A549 (cell line): Measurements from ENCODE around the gene ITPKB. TPM values are rescaled to one million over a fixed set of nuclear protein-coding genes. Genes with fewer than 3 reads are reported as not detected.
A peak's percentile ranks its signal among the peaks of the same experiment; 100 is the strongest.

Experiments used
- ATAC-seq, 2 experiments: fragments of 200-7000 bp in 1 of 2; fragments of >200 bp in 1 of 2; cut with Nextera tagmentation in 1 of 2; cut with Tn5 transposase in 1 of 2; 3 replicates each; pipeline versions ENCODE4 v1.8.0 to v1.9.1; 2018 to 2020; ENCODE audit warnings: mild to moderate bottlenecking in 1 of 2, moderate library complexity in 1 of 2
- CTCF ChIA-PET: fragments of 300-600 bp; sonication (Branson Sonifier 250); formaldehyde crosslinking; extraction: SDS; loops from one replicate; lab custom pipeline; 2021; ENCODE audit warnings: antibody characterized with exemption, inconsistent platforms; lab: Yijun Ruan, JAX
- POLR2A ChIA-PET: fragments of 350-600 bp; formaldehyde crosslinking; extraction: SDS; loops from one replicate; lab custom pipeline; 2021; ENCODE audit warnings: antibody characterized with exemption, inconsistent platforms; lab: Yijun Ruan, JAX
- DNase-seq, 2 experiments: peaks; one replicate each; pipeline versions ENCODE4 v3.0.0 to v3.0.0-alpha.2; 2011 to 2016; ENCODE audit warnings: low read depth in 1 of 2, low spot score in 1 of 2
- FAIRE-seq: peaks from 2 replicates; lab custom pipeline; 2011; peaks lifted over from hg19 to GRCh38; lab: Jason Lieb, UNC
- H3K27ac ChIP-seq, 2 experiments: fragments of >200 bp; sonication (Bioruptor Twin); formaldehyde crosslinking; 3 replicates each; pipeline ENCODE4 v1.5.1; 2016 to 2017
- H3K4me1 ChIP-seq: fragments of >200 bp; sonication (Bioruptor Twin); formaldehyde crosslinking; 3 replicates; pipeline ENCODE4 v1.6.1; 2016
- H3K4me2 ChIP-seq: fragments of >200 bp; sonication (Bioruptor Twin); formaldehyde crosslinking; 3 replicates; pipeline ENCODE4 v1.6.1; 2016
- H3K4me3 ChIP-seq: fragments of >200 bp; sonication (Bioruptor Twin); formaldehyde crosslinking; 3 replicates; pipeline ENCODE4 v1.5.1; 2016
- H3K9me3 ChIP-seq: fragments of >200 bp; sonication (Bioruptor Twin); formaldehyde crosslinking; 3 replicates; pipeline ENCODE4 v1.6.1; 2016
- ATOH8 ChIP-seq: fragments of 250-450 bp; sonication (Bioruptor Pico); IDR thresholded peaks from 2 replicates; pipeline ENCODE4 v1.5.0; 2020; ENCODE audit warnings: low read depth, mild to moderate bottlenecking, moderate library complexity
- CBX2 ChIP-seq: fragments of 200-600 bp; sonication (generic); IDR thresholded peaks from 2 replicates; pipeline ENCODE4 v1.6.1; 2016; ENCODE audit warnings: low read depth, mild to moderate bottlenecking, borderline replicate concordance
- CBX8 ChIP-seq: fragments of 200-600 bp; sonication (generic); IDR thresholded peaks from 2 replicates; pipeline ENCODE4 v1.6.1; 2016
- CHD2 ChIP-seq: fragments of 150-350 bp; IDR thresholded peaks from 2 replicates; pipeline ENCODE4 v1.6.1; 2014; ENCODE audit warnings: low read length; ENCODE audit not compliant: partially characterized antibody
- CHD4 ChIP-seq: fragments of 200-600 bp; sonication (generic); IDR thresholded peaks from 2 replicates; pipeline ENCODE4 v1.6.1; 2016; ENCODE audit warnings: antibody characterized with exemption, mild to moderate bottlenecking, borderline replicate concordance
- E2F6 ChIP-seq: IDR thresholded peaks from 2 replicates; pipeline ENCODE4 v1.6.1; 2012; ENCODE audit warnings: low read depth, borderline replicate concordance
- EHF ChIP-seq: fragments of 250-450 bp; sonication (Bioruptor Pico); IDR thresholded peaks from 2 replicates; pipeline ENCODE4 v1.5.0; 2020; ENCODE audit warnings: mild to moderate bottlenecking
- EHMT2 ChIP-seq: fragments of 200-600 bp; sonication (generic); IDR thresholded peaks from 2 replicates; pipeline ENCODE4 v1.6.1; 2016; ENCODE audit warnings: antibody characterized with exemption, low read depth, mild to moderate bottlenecking, moderate library complexity
- GATA3 ChIP-seq: IDR thresholded peaks from 2 replicates; pipeline ENCODE4 v1.6.1; 2012; ENCODE audit warnings: borderline replicate concordance
- HMGXB4 ChIP-seq: fragments of 250-450 bp; sonication (Bioruptor Pico); IDR thresholded peaks from 2 replicates; pipeline ENCODE4 v1.5.0; 2021; ENCODE audit warnings: mild to moderate bottlenecking, moderate library complexity, borderline replicate concordance
- HOXB13 ChIP-seq: fragments of 250-450 bp; sonication (Bioruptor Pico); IDR thresholded peaks from 2 replicates; pipeline ENCODE4 v1.5.0; 2020; ENCODE audit warnings: low read depth, mild to moderate bottlenecking, moderate library complexity
- HOXB5 ChIP-seq: fragments of 250-450 bp; sonication (Bioruptor Pico); IDR thresholded peaks from 2 replicates; pipeline ENCODE4 v1.5.0; 2020; ENCODE audit warnings: mild to moderate bottlenecking, moderate library complexity
- JUN ChIP-seq, 2 experiments: fragments of >200 bp; sonication (Bioruptor Twin); formaldehyde crosslinking; IDR thresholded peaks; 2 replicates in 1 of 2; 3 replicates in 1 of 2; pipeline ENCODE4 v1.6.1; 2016 to 2017
- JUNB ChIP-seq: fragments of >200 bp; sonication (Bioruptor Twin); formaldehyde crosslinking; IDR thresholded peaks from 2 replicates; pipeline ENCODE4 v1.6.1; 2016
- KDM5A ChIP-seq: fragments of 200-600 bp; sonication (generic); IDR thresholded peaks from 2 replicates; pipeline ENCODE4 v1.6.1; 2016; ENCODE audit warnings: antibody characterized with exemption, mild to moderate bottlenecking
- MAFK ChIP-seq: fragments of 450-650 bp; IDR thresholded peaks from 2 replicates; pipeline ENCODE4 v1.6.1; 2014; ENCODE audit not compliant: partially characterized antibody
- MAX ChIP-seq: IDR thresholded peaks from 2 replicates; pipeline ENCODE4 v1.6.1; 2012
- MAZ ChIP-seq: fragments of 150-350 bp; IDR thresholded peaks from 2 replicates; pipeline ENCODE4 v1.6.1; 2014; ENCODE audit warnings: antibody characterized with exemption, low read depth, low read length, borderline replicate concordance
- MYC ChIP-seq: IDR thresholded peaks from 2 replicates; pipeline ENCODE4 v1.6.1; 2012; ENCODE audit warnings: mild to moderate bottlenecking, inconsistent platforms, low read length, improper control_type of control experiment, borderline replicate concordance
- NPAS2 ChIP-seq: fragments of 250-450 bp; sonication (Bioruptor Pico); IDR thresholded peaks from 2 replicates; pipeline ENCODE4 v1.8.0; 2022; ENCODE audit warnings: mild to moderate bottlenecking, moderate library complexity, borderline replicate concordance
- PBX3 ChIP-seq: IDR thresholded peaks from 2 replicates; pipeline ENCODE4 v1.6.1; 2012
- POLR2A ChIP-seq: IDR thresholded peaks from 2 replicates; pipeline ENCODE4 v1.6.1; 2012; ENCODE audit warnings: mild to moderate bottlenecking, low read length
- POLR2AphosphoS2 ChIP-seq: conservative IDR thresholded peaks from 2 replicates; pipeline ENCODE4 v1.6.1; 2012; ENCODE audit warnings: low read length, improper control_type of control experiment, inconsistent platforms
- RCOR1 ChIP-seq: fragments of 150-350 bp; IDR thresholded peaks from 2 replicates; pipeline ENCODE4 v1.6.1; 2014; ENCODE audit warnings: antibody characterized with exemption, low read length, low read depth
- RFX5 ChIP-seq: fragments of 450-650 bp; IDR thresholded peaks from 2 replicates; pipeline ENCODE4 v1.7.1; 2014; ENCODE audit warnings: antibody characterized with exemption, mild to moderate bottlenecking, moderate library complexity
- USF2 ChIP-seq: fragments of 450-650 bp; IDR thresholded peaks from 2 replicates; pipeline ENCODE4 v1.6.1; 2014; ENCODE audit warnings: antibody characterized with exemption
- ZC3H11A ChIP-seq: fragments of 450-650 bp; IDR thresholded peaks from 2 replicates; pipeline ENCODE4 v1.6.1; 2014; ENCODE audit warnings: antibody characterized with exemption, mild to moderate bottlenecking
- ZFP36 ChIP-seq: fragments of 450-650 bp; IDR thresholded peaks from 2 replicates; pipeline ENCODE4 v1.6.1; 2014; ENCODE audit warnings: borderline replicate concordance; ENCODE audit not compliant: partially characterized antibody
- WGBS: methylation state at CpG from one replicate; pipeline ENCODE4 v1.1.6; 2017; ENCODE audit errors: missing lambda C conversion rate; 5-methylcytosine and 5-hydroxymethylcytosine counted together
- polyA plus RNA-seq, 4 experiments: library from polyadenylated mRNA; depleted of rRNA in 3 of 4; stranded (reverse); fragments of >200 nt; fragmentation: RNase III in 1 of 4; extraction: RNeasy Plus Mini Kit Qiagen cat#74134 plus additional on column Dnase treatment in 1 of 4; gene quantifications; 2 replicates in 3 of 4; 3 replicates in 1 of 4; pipeline ENCODE4 v1.2.3, GENCODE V29; 2011 to 2017

ITPKB gene
- polyA plus RNA-seq, 2 of the 4 experiments (the other 2 are of a cell fraction), result 1.7 to 2.8 TPM

- H3K27ac ChIP-seq, result peak overlapping the region in 1 of 2 experiments; percentile 27; a peak in 2 of 6 replicates
- CTCF ChIA-PET, result interaction anchor here (1.1 kb wide), 1 partner anchor 245 kb away, joined by 3 read pairs; no protein-coding TSS in a partner anchor
- DNase-seq (no peak), ATAC-seq (no peak), FAIRE-seq (no peak)
- H3K4me2 ChIP-seq, result no peak overlapping the region
- H3K4me3 ChIP-seq, result no peak overlapping the region
- POLR2A ChIA-PET, result no interaction called here
- no peaks in the 10 kb centered on the region for H3K9me3 ChIP-seq
- peaks cover 30% of the 10 kb centered on the region for H3K4me1 ChIP-seq
- 65% methylated on average over 4 of the region's 4 CpGs for WGBS
- TF ChIP-seq POLR2AphosphoS2 (no peak), MAX (no peak), POLR2A (no peak), RFX5 (no peak), MYC (no peak), HOXB5 (CRISPR knock-in tag) (no peak), GATA3 (no peak), PBX3 (no peak), HMGXB4 (CRISPR knock-in tag) (no peak), MAFK (no peak), ZFP36 (no peak), JUN (IDR thresholded peaks at IDR 0.05) (no peak), EHF (CRISPR knock-in tag) (no peak), CHD4 (no peak), CBX2 (no peak), KDM5A (no peak), CHD2 (no peak), EHMT2 (no peak)
Measured at GRCh38 chr1:226762055-226762454, 23.0 kb upstream of the ITPKB start.

- no peak for FAIRE-seq
Measured at GRCh38 chr1:226761322-226761721, 22.2 kb upstream of the ITPKB start.

GRCh38 chr1:226754793-226755533, 15.9 kb upstream of the ITPKB start:
- CTCF ChIA-PET, result no interaction called here
- Histone ChIP-seq H3K4me2 (no peak overlapping the region), H3K4me3 (no peak overlapping the region), H3K4me1 (no peaks in the 10 kb centered on the region), H3K9me3 (no peaks in the 10 kb centered on the region), H3K27ac (no peak overlapping the region)
- WGBS, result 73% methylated on average over 9 of the region's 9 CpGs
- POLR2A ChIA-PET, result no interaction called here
- ATAC-seq, result no peak
- FAIRE-seq, result no peak
- no peak for DNase-seq
- no peak for TF ChIP-seq CBX8
- TF ChIP-seq E2F6, result no peak
- no peak for TF ChIP-seq NPAS2 (CRISPR knock-in tag)
- no peak for TF ChIP-seq JUNB
- no peak for TF ChIP-seq HOXB13 (CRISPR knock-in tag)
- TF ChIP-seq ATOH8, result no peak
- no peak for TF ChIP-seq MAZ
- no peak for TF ChIP-seq RCOR1
- no peak for TF ChIP-seq CHD4
- TF ChIP-seq USF2, result no peak
- no peak for TF ChIP-seq RFX5
- no peak for TF ChIP-seq JUN (IDR thresholded peaks at IDR 0.05)
- no peak for TF ChIP-seq ZC3H11A

More at GRCh38 chr1:226761322-226761721, 22.2 kb upstream of the ITPKB start:
- peaks cover 30% of the 10 kb centered on the region for H3K4me1 ChIP-seq
- WGBS, result 6% methylated on average over 1 of the region's 1 CpG
- no peak for DNase-seq
- ATAC-seq, result no peak
- CTCF ChIA-PET, result interaction anchor here (0.7 to 2.1 kb wide), 4 partner anchors 10 to 271 kb away, joined by 3 to 7 read pairs (median 3); no protein-coding TSS in a partner anchor
- TF ChIP-seq RFX5 (no peak), MAFK (peak; percentile 58)
- peak overlapping the region; percentile 18; the same call in 1 of the 3 replicates for H3K4me2 ChIP-seq
- H3K9me3 ChIP-seq, result no peaks in the 10 kb centered on the region
- H3K4me3 ChIP-seq, result no peak overlapping the region
- POLR2A ChIA-PET, result no interaction called here
- H3K27ac ChIP-seq, result no peak overlapping the region; a peak in 1 of 6 replicates
